Stromal cell of bone marrow (primary cell): ENCODE results near the gene TRIP6.
A peak's percentile ranks its signal among the peaks of the same experiment; 100 is the strongest.

Experiments used
- DNase-seq: peaks from one replicate; pipeline ENCODE4 v3.0.0-alpha.2; 2012; ENCODE audit warnings: low read depth

The TRIP6 gene

GRCh38 chr7:100867040-100867775 is at the start of gene TRIP6:
TRIP6 (plus strand) TSS chr7:100867387; CDS start chr7:100867498, 111 bp downstream.
- DNase-seq, result peak; percentile 94

- no peak for DNase-seq
Observed at GRCh38 chr7:100818366-100818765, 48.8 kb upstream of the TRIP6 start.

- DNase-seq, result no peak
Observed at GRCh38 chr7:100818825-100819224, 48.4 kb upstream of the TRIP6 start.

- no peak for DNase-seq
Observed at GRCh38 chr7:100819586-100819985, 47.6 kb upstream of the TRIP6 start.

GRCh38 chr7:100822236-100823139 is 44.7 kb upstream of the TRIP6 start:
- no peak for DNase-seq

GRCh38 chr7:100823140-100823525 is 44.1 kb upstream of the TRIP6 start:
- no peak for DNase-seq

- no peak for DNase-seq
Observed at GRCh38 chr7:100823534-100823933, 43.7 kb upstream of the TRIP6 start.

- DNase-seq, result no peak
Observed at GRCh38 chr7:100824499-100825214, 42.5 kb upstream of the TRIP6 start.

- DNase-seq, result no peak
Observed at GRCh38 chr7:100825215-100825671, 41.9 kb upstream of the TRIP6 start.

GRCh38 chr7:100825751-100826513 is 41.3 kb upstream of the TRIP6 start:
- peak; percentile 38 for DNase-seq

- DNase-seq, result no peak
Observed at GRCh38 chr7:100826514-100827329, 40.5 kb upstream of the TRIP6 start.

GRCh38 chr7:100827330-100828226 is 39.6 kb upstream of the TRIP6 start, which contains the start of gene EPHB4:
EPHB4 (minus strand) TSS chr7:100827523; CDS start chr7:100827030, 493 bp downstream.
- DNase-seq, result peak; percentile 76

GRCh38 chr7:100829150-100829716 is 38.0 kb upstream of the TRIP6 start:
- no peak for DNase-seq

- no peak for DNase-seq
Observed at GRCh38 chr7:100830396-100830795, 36.8 kb upstream of the TRIP6 start.

- no peak for DNase-seq
Observed at GRCh38 chr7:100832281-100832633, 34.9 kb upstream of the TRIP6 start.

GRCh38 chr7:100835903-100836811 is 31.0 kb upstream of the TRIP6 start:
- no peak for DNase-seq

- no peak for DNase-seq
Observed at GRCh38 chr7:100836812-100837098, 30.4 kb upstream of the TRIP6 start.

GRCh38 chr7:100837099-100837836 is 29.9 kb upstream of the TRIP6 start:
- peak; percentile 82 for DNase-seq
